Ovary (tissue), 9 donors: ENCODE measurements around the gene IGF2BP3. TPM values are rescaled to one million over a fixed set of nuclear protein-coding genes. Genes with fewer than 3 reads are reported as not detected.
"Not testable (repeated sequence)": the region's sequence is repeated elsewhere in the genome, so short reads cannot be mapped to it uniquely, and the experiment has no call there.

Experiments used
- DNase-seq, 5 donors: peaks; one replicate each; pipeline ENCODE4 v3.0.0-alpha.2; 2019 to 2020
- H3K27ac ChIP-seq, 2 donors: fragments of 200-600 bp; one replicate each; pipeline versions ENCODE4 v1.5.1 to v1.8.0; 2019 to 2022
- H3K27me3 ChIP-seq: fragments of 200-600 bp; one replicate; pipeline ENCODE4 v1.8.0; 2022
- H3K36me3 ChIP-seq: fragments of 200-600 bp; sonication (generic); one replicate; pipeline ENCODE4 v1.5.1; 2019
- H3K4me1 ChIP-seq: one replicate; pipeline ENCODE4 v1.8.1; 2013; ENCODE audit warnings: mild to moderate bottlenecking, moderate library complexity; ENCODE audit not compliant: insufficient read depth
- H3K4me3 ChIP-seq: fragments of 200-600 bp; sonication (generic); one replicate; pipeline ENCODE4 v1.5.1; 2017
- H3K9me3 ChIP-seq, 2 donors: fragments of 200-600 bp in 1 of 2; sonication (generic) in 1 of 2; one replicate each; pipeline versions ENCODE4 v1.5.1 to v1.8.1; 2013 to 2019; ENCODE audit warnings: mild to moderate bottlenecking in 1 of 2, moderate library complexity in 1 of 2
- EP300 ChIP-seq: sonication (generic); formaldehyde crosslinking; IDR thresholded peaks from one replicate; pipeline ENCODE4 v1.6.1; 2017; ENCODE audit warnings: antibody characterized with exemption
- POLR2A ChIP-seq: fragments of 450-650 bp; IDR thresholded peaks from one replicate; pipeline ENCODE4 v1.6.1; 2017; ENCODE audit warnings: antibody characterized with exemption, mild to moderate bottlenecking, moderate library complexity
- WGBS, 3 donors: extraction: QIAGEN DNeasy Blood & Tissue Kit in 1 of 3; methylation state at CpG; one replicate each; pipeline versions ENCODE4 v1.1.5 to v1.1.7; 2013 to 2017; 5-methylcytosine and 5-hydroxymethylcytosine counted together
- intact Hi-C, 4 donors: fragments of 100-400 bp; cut with DNase I; formaldehyde crosslinking; loops; one replicate each; pipeline versions ENCODE4 v1.11.0 to v1.15.1; 2022 to 2023
- polyA plus RNA-seq, 2 donors: library from polyadenylated mRNA; stranded (reverse); fragments of 200-250 nt in 1 of 2; fragments of 350-450 nt in 1 of 2; fragmentation: Illumina TruSeq in 1 of 2; extraction: RNeasy Lipid Tissue Mini Kit (QIAGEN cat#74804) in 1 of 2; gene quantifications; one replicate each; pipeline ENCODE4 v1.2.3, GENCODE V29; 2013 to 2014
- total RNA-seq, 7 donors: library from RNA; depleted of rRNA in 2 of 7; stranded (reverse); fragments of >200 nt in 2 of 7; fragmentation: NEBNext Ultra II Directional in 3 of 7; extraction: Animal tissue kit (Norgen Biotek cat#: 25700) in 3 of 7; gene quantifications; one replicate each; pipeline versions ENCODE4 v1.1.0 to v1.2.4, GENCODE V29; 2016 to 2023
- TF ChIP-seq, protein P1 (sequence below), 3 donors: fragments of 450-650 bp in 2 of 3; fragments of 200-600 bp in 1 of 3; IDR thresholded peaks; one replicate each; pipeline versions ENCODE4 v1.5.1 to v1.8.0; 2016 to 2022; ENCODE audit warnings: antibody characterized with exemption in 3 of 3, mild to moderate bottlenecking in 1 of 3
- donor health status: DM: no; HTN: no; CAD: no; lungs with moderate emphysema.
- donor health status: DM: no; HTN: no; CAD: no.
- donor health status: Bipolar disorder and iron deficiency.
- donor health status: DM: yes; HTN: yes; CAD: no.
- donor health status: DM: no; HTN: no; CAD: no.
- donor health status: DM: yes; HTN: yes; CAD: no.

Gene IGF2BP3
- total and polyA plus RNA-seq, 9 donors, result 0.20 to 1.3 (median 0.40) TPM; not detected in 2

GRCh38 chr7:23410446-23411183 is 59.7 kb downstream of the IGF2BP3 start:
- no peaks in the 10 kb centered on the region for H3K9me3 ChIP-seq
- DNase-seq, result no peak

DNA sequence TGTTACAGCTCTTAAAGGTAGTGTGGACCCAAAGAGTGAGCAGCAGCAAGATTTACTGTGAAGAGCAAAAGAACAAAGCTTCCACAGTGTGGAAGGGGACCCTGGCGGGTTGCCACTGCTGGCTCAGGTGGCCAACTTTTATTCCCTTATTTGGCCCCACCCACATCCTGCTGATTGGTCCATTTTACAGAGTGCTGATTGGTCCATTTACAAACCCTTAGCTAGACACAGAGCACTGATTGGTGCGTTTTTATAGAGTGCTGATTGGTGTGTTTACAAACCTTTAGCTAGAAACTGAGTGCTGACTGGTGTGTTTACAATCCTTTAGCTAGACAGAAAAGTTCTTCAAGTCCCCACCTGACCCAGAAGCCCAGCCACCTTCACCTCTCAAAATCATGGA is 63.7 kb downstream of the IGF2BP3 start:
- H3K9me3 ChIP-seq, H3K27me3 ChIP-seq, intact Hi-C loops, H3K4me3 ChIP-seq, H3K4me1 ChIP-seq, H3K27ac ChIP-seq, DNase-seq, H3K36me3 ChIP-seq: not testable (repeated sequence)
- WGBS, 3 donors, result 86 to 100% (median 94%) methylated on average over 2 of the region's 2 CpGs

More at GRCh38 chr7:23410446-23411183, 59.7 kb downstream of the IGF2BP3 start:
- Histone ChIP-seq H3K27ac (no peak overlapping the region), H3K4me1 (no peaks in the 10 kb centered on the region), H3K27me3 (no peaks in the 10 kb centered on the region), H3K36me3 (no peaks in the 10 kb centered on the region), H3K4me3 (no peak overlapping the region)
- TF ChIP-seq, protein P1, sequence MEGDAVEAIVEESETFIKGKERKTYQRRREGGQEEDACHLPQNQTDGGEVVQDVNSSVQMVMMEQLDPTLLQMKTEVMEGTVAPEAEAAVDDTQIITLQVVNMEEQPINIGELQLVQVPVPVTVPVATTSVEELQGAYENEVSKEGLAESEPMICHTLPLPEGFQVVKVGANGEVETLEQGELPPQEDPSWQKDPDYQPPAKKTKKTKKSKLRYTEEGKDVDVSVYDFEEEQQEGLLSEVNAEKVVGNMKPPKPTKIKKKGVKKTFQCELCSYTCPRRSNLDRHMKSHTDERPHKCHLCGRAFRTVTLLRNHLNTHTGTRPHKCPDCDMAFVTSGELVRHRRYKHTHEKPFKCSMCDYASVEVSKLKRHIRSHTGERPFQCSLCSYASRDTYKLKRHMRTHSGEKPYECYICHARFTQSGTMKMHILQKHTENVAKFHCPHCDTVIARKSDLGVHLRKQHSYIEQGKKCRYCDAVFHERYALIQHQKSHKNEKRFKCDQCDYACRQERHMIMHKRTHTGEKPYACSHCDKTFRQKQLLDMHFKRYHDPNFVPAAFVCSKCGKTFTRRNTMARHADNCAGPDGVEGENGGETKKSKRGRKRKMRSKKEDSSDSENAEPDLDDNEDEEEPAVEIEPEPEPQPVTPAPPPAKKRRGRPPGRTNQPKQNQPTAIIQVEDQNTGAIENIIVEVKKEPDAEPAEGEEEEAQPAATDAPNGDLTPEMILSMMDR (IDR thresholded peaks at IDR 0.05), result no peak
- TF ChIP-seq POLR2A (no peak), EP300 (no peak)
- intact Hi-C loops, result no loop called here
- 76 to 87% (median 87%) methylated on average over 7 of the region's 7 CpGs for WGBS, 3 donors

DNA sequence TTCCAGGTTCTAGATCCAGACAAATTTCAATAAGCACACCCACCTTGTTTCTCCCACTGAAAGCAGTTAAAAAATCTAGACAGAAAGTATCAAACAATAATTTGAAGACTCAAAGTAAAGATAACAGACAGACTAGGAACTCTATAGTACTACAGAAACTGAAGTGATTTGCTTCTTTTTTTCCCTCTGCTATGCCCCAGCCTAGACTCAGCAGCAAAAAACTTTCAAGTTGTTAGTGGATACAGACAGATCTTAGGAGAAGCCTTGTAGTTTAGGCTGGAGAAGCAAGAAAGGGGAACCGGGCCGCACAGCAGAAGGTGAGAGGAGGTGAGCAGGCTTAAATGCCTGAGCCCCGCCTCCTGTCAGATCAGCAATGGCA is 65.1 kb downstream of the IGF2BP3 start:
- TF ChIP-seq EP300, result no peak
- Histone ChIP-seq H3K4me1 (no peaks in the 10 kb centered on the region), H3K27ac (no peak overlapping the region), H3K4me3 (no peak overlapping the region), H3K9me3 (no peaks in the 10 kb centered on the region), H3K27me3 (no peaks in the 10 kb centered on the region), H3K36me3 (no peaks in the 10 kb centered on the region)
- intact Hi-C loops, result no loop called here
- WGBS, 3 donors, result 89 to 93% (median 91%) methylated on average over 3 of the region's 3 CpGs
- DNase-seq, result no peak

DNA sequence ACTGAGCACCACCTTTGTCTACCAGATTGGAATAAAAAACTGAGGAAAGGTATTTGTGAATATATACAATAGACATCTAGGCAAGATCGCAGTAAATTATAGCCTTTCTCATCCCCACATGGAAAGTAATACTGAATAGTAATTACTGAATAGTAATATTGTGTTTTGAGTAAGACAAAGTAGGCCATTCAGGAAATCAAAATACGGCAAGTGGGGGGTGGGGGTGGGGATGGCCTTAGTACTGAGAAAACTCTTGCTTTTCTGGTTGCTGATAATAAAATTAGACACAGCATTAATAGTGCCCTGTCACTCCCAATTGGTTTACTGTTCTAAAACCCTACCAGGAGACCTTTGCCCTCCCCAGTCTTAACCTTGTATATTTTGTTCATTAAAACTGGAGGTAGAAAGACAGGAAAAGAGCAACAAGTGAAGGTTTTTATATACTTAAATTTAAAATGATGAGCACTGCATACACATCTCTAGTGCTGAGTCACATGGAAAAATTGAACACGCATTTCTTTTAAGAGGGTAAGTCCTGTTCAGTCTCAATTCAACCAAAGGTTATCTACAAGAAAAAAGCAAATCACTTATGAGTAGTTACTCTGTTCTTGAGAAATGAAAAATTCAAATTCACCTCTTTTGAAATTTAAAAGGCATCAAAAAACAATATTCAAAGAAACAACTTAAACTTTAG is 65.6 kb downstream of the IGF2BP3 start:
- TF ChIP-seq, protein P1 (IDR thresholded peaks at IDR 0.05), result no peak
- no peak for TF ChIP-seq POLR2A
- no peak for TF ChIP-seq EP300
- no peaks in the 10 kb centered on the region for H3K27me3 ChIP-seq
- intact Hi-C loops, result loop anchor here in 1 of 4 donors (1.0 kb wide), 1 partner anchor 19 kb away; no protein-coding TSS in a partner anchor
- H3K9me3 ChIP-seq, result no peaks in the 10 kb centered on the region
- no peaks in the 10 kb centered on the region for H3K36me3 ChIP-seq
- no peak overlapping the region for H3K4me3 ChIP-seq
- no peaks in the 10 kb centered on the region for H3K4me1 ChIP-seq
- DNase-seq, result no peak
- no peak overlapping the region for H3K27ac ChIP-seq
- WGBS, 3 donors, result 80 to 87% (median 86%) methylated on average over 3 of the region's 3 CpGs

DNA sequence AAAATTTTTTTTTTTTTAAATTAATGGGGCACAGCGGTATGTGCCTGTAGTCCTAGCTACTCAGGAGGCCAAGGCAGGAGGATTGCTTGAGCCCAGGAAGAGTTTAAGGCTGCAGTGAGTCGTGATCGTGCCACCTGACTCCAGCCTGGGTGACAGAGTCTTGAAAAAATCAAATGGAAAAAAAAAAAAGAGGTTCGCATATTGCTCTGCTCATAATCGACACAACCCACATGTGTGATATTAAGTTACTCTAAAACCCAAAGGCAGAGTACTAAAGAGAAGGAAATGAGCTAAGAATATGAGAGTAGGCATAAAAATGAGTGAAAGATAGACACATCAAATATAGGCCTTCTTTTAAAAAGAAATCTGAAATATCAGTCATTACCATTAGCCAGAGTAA is 66.3 kb downstream of the IGF2BP3 start:
- Histone ChIP-seq H3K9me3 (no peaks in the 10 kb centered on the region), H3K27ac (no peak overlapping the region), H3K27me3 (no peaks in the 10 kb centered on the region), H3K36me3 (no peaks in the 10 kb centered on the region), H3K4me3 (no peak overlapping the region), H3K4me1 (no peaks in the 10 kb centered on the region)
- TF ChIP-seq, protein P1 (IDR thresholded peaks at IDR 0.05), result no peak
- TF ChIP-seq EP300, result no peak
- TF ChIP-seq POLR2A, result no peak
- intact Hi-C loops, result loop anchor here in 1 of 4 donors (1.0 kb wide), 1 partner anchor 19 kb away; no protein-coding TSS in a partner anchor
- WGBS, 3 donors, result 91 to 96% (median 94%) methylated on average over 5 of the region's 5 CpGs
- DNase-seq, result no peak

DNA sequence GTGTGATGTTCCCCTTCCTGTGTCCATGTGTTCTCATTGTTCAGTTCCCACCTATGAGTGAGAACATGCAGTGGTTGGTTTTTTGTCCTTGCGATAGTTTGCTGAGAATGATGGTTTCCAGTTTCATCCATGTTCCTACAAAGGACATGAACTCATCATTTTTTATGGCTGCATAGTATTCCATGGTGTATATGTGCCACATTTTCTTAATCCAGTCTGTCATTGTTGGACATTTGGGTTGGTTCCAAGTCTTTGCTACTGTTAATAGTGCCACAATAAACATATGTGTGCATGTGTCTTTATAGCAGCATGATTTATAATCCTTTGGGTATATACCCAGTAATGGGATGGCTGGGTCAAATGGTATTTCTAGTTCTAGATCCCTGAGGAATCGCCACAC is 72.2 kb downstream of the IGF2BP3 start:
- DNase-seq, H3K4me3 ChIP-seq, H3K4me1 ChIP-seq, intact Hi-C loops, H3K27me3 ChIP-seq, H3K9me3 ChIP-seq, H3K27ac ChIP-seq, H3K36me3 ChIP-seq: not testable (repeated sequence)
- 93 to 100% (median 100%) methylated on average over 2 of the region's 2 CpGs for WGBS, 3 donors
